Activated naive CD4-positive, alpha-beta T cell treated with anti-CD3 and anti-CD28 coated beads, Interleukin-2, amount 50 U/mL, for 24 hours (primary cell): ENCODE results near the gene IFRD2.

Source experiments
- H3K27ac Mint-ChIP-seq: one replicate; pipeline ENCODE4 v1.8.0; 2021; ENCODE audit warnings: mild to moderate bottlenecking, mixed read lengths
- H3K27me3 Mint-ChIP-seq: one replicate; pipeline ENCODE4 v1.8.0; 2021; ENCODE audit warnings: mixed read lengths
- H3K36me3 Mint-ChIP-seq: one replicate; pipeline ENCODE4 v1.8.0; 2021; ENCODE audit warnings: mixed read lengths
- H3K4me1 Mint-ChIP-seq: one replicate; pipeline ENCODE4 v1.8.0; 2021; ENCODE audit warnings: mixed read lengths
- H3K4me3 Mint-ChIP-seq: one replicate; pipeline ENCODE4 v1.8.0; 2021; ENCODE audit warnings: mild to moderate bottlenecking, mixed read lengths
- H3K9me3 Mint-ChIP-seq: one replicate; pipeline ENCODE4 v1.8.0; 2021; ENCODE audit warnings: mixed read lengths

IFRD2 gene

GRCh38 chr3:50292159-50293078 is at the start of gene IFRD2:
Gene IFRD2, minus strand, starts transcription at chr3:50292429. Its CDS starts 155 bp downstream, at chr3:50292274.
- Mint-ChIP-seq H3K36me3 (peaks cover 8% of the 10 kb centered on the region), H3K4me1 (peaks cover 16% of the 10 kb centered on the region), H3K27me3 (no peaks in the 10 kb centered on the region), H3K9me3 (no peaks in the 10 kb centered on the region), H3K4me3 (peak within 1 kb of the TSS; percentile 91), H3K27ac (peak within 1 kb of the TSS; percentile 95)

- Mint-ChIP-seq H3K4me1 (peaks cover 39% of the 10 kb centered on the region), H3K27ac (no peak overlapping the region), H3K4me3 (peak overlapping the region; percentile 74), H3K36me3 (peaks cover 2% of the 10 kb centered on the region), H3K27me3 (no peaks in the 10 kb centered on the region), H3K9me3 (no peaks in the 10 kb centered on the region)
Measured at GRCh38 chr3:50341537-50341936, 49.3 kb upstream of the IFRD2 start.

- H3K9me3 Mint-ChIP-seq, result no peaks in the 10 kb centered on the region
- peaks cover 4% of the 10 kb centered on the region for H3K36me3 Mint-ChIP-seq
- no peaks in the 10 kb centered on the region for H3K27me3 Mint-ChIP-seq
- peak within 1 kb of the TSS; percentile 69 for H3K27ac Mint-ChIP-seq
- H3K4me3 Mint-ChIP-seq, result peak within 1 kb of the TSS; percentile 98
- peaks cover 41% of the 10 kb centered on the region for H3K4me1 Mint-ChIP-seq
Measured at GRCh38 chr3:50340448-50341329, 48.5 kb upstream of the IFRD2 start, which contains the start of gene RASSF1. Gene RASSF1, minus strand, starts transcription at chr3:50340836. Its CDS starts 31 bp downstream, at chr3:50340805.

GRCh38 chr3:50340147-50340447 is 47.9 kb upstream of the IFRD2 start:
- Mint-ChIP-seq H3K27ac (peak overlapping the region; percentile 69), H3K27me3 (no peaks in the 10 kb centered on the region), H3K4me3 (peak overlapping the region; percentile 98), H3K36me3 (peaks cover 4% of the 10 kb centered on the region), H3K4me1 (peaks cover 47% of the 10 kb centered on the region), H3K9me3 (no peaks in the 10 kb centered on the region)

- peak overlapping the region; percentile 98 for H3K4me3 Mint-ChIP-seq
- H3K36me3 Mint-ChIP-seq, result peaks cover 4% of the 10 kb centered on the region
- no peaks in the 10 kb centered on the region for H3K9me3 Mint-ChIP-seq
- H3K27ac Mint-ChIP-seq, result peak overlapping the region; percentile 69
- H3K27me3 Mint-ChIP-seq, result no peaks in the 10 kb centered on the region
- H3K4me1 Mint-ChIP-seq, result peaks cover 49% of the 10 kb centered on the region
Measured at GRCh38 chr3:50339485-50340146, 47.4 kb upstream of the IFRD2 start.

GRCh38 chr3:50338965-50339364 is 46.7 kb upstream of the IFRD2 start:
- Mint-ChIP-seq H3K27me3 (no peaks in the 10 kb centered on the region), H3K36me3 (peaks cover 4% of the 10 kb centered on the region), H3K9me3 (no peaks in the 10 kb centered on the region), H3K27ac (peak overlapping the region; percentile 85), H3K4me3 (peak overlapping the region; percentile 98), H3K4me1 (peaks cover 55% of the 10 kb centered on the region)

- Mint-ChIP-seq H3K4me1 (peaks cover 61% of the 10 kb centered on the region), H3K36me3 (peaks cover 4% of the 10 kb centered on the region), H3K27me3 (no peaks in the 10 kb centered on the region), H3K27ac (peak overlapping the region; percentile 99), H3K4me3 (peak overlapping the region; percentile 98), H3K9me3 (no peaks in the 10 kb centered on the region)
Measured at GRCh38 chr3:50337175-50337861, 45.1 kb upstream of the IFRD2 start.

- H3K27ac Mint-ChIP-seq, result peak overlapping the region; percentile 99
- no peaks in the 10 kb centered on the region for H3K9me3 Mint-ChIP-seq
- peaks cover 61% of the 10 kb centered on the region for H3K4me1 Mint-ChIP-seq
- no peaks in the 10 kb centered on the region for H3K27me3 Mint-ChIP-seq
- peaks cover 4% of the 10 kb centered on the region for H3K36me3 Mint-ChIP-seq
- peak overlapping the region; percentile 98 for H3K4me3 Mint-ChIP-seq
Measured at GRCh38 chr3:50336452-50337174, 44.4 kb upstream of the IFRD2 start.

- Mint-ChIP-seq H3K36me3 (peaks cover 4% of the 10 kb centered on the region), H3K4me1 (peaks cover 48% of the 10 kb centered on the region), H3K4me3 (peak overlapping the region; percentile 61), H3K27me3 (no peaks in the 10 kb centered on the region), H3K27ac (peak overlapping the region; percentile 65), H3K9me3 (no peaks in the 10 kb centered on the region)
Measured at GRCh38 chr3:50334339-50335075, 42.3 kb upstream of the IFRD2 start.

GRCh38 chr3:50333744-50334328 is 41.6 kb upstream of the IFRD2 start:
- H3K36me3 Mint-ChIP-seq, result peaks cover 4% of the 10 kb centered on the region
- H3K27me3 Mint-ChIP-seq, result no peaks in the 10 kb centered on the region
- peaks cover 41% of the 10 kb centered on the region for H3K4me1 Mint-ChIP-seq
- no peaks in the 10 kb centered on the region for H3K9me3 Mint-ChIP-seq
- peak overlapping the region; percentile 79 for H3K27ac Mint-ChIP-seq
- H3K4me3 Mint-ChIP-seq, result peak overlapping the region; percentile 61

- Mint-ChIP-seq H3K27me3 (no peaks in the 10 kb centered on the region), H3K4me1 (peaks cover 40% of the 10 kb centered on the region), H3K4me3 (no peak overlapping the region), H3K9me3 (no peaks in the 10 kb centered on the region), H3K27ac (no peak overlapping the region), H3K36me3 (peaks cover under 1% of the 10 kb centered on the region)
Measured at GRCh38 chr3:50331364-50331907, 39.2 kb upstream of the IFRD2 start.

- no peak overlapping the region for H3K4me3 Mint-ChIP-seq
- H3K4me1 Mint-ChIP-seq, result peaks cover 30% of the 10 kb centered on the region
- no peak overlapping the region for H3K27ac Mint-ChIP-seq
- H3K36me3 Mint-ChIP-seq, result no peaks in the 10 kb centered on the region
- no peaks in the 10 kb centered on the region for H3K9me3 Mint-ChIP-seq
- no peaks in the 10 kb centered on the region for H3K27me3 Mint-ChIP-seq
Measured at GRCh38 chr3:50330330-50330729, 38.1 kb upstream of the IFRD2 start.

- Mint-ChIP-seq H3K4me3 (peak within 1 kb of the TSS; percentile 96), H3K9me3 (no peaks in the 10 kb centered on the region), H3K36me3 (no peaks in the 10 kb centered on the region), H3K27ac (peak within 1 kb of the TSS; percentile 95), H3K27me3 (no peaks in the 10 kb centered on the region), H3K4me1 (peaks cover 25% of the 10 kb centered on the region)
Measured at GRCh38 chr3:50327943-50328691, 35.9 kb upstream of the IFRD2 start, which contains the start of gene TUSC2. Gene TUSC2, minus strand, starts transcription at chr3:50328223. Its CDS starts 124 bp downstream, at chr3:50328099.
